ENCODE data around the gene TEDDM1.
"Not testable (repeated sequence)": the region's sequence is repeated elsewhere in the genome, so short reads cannot be mapped to it uniquely, and the experiment has no call there.

The TEDDM1 gene

DNA sequence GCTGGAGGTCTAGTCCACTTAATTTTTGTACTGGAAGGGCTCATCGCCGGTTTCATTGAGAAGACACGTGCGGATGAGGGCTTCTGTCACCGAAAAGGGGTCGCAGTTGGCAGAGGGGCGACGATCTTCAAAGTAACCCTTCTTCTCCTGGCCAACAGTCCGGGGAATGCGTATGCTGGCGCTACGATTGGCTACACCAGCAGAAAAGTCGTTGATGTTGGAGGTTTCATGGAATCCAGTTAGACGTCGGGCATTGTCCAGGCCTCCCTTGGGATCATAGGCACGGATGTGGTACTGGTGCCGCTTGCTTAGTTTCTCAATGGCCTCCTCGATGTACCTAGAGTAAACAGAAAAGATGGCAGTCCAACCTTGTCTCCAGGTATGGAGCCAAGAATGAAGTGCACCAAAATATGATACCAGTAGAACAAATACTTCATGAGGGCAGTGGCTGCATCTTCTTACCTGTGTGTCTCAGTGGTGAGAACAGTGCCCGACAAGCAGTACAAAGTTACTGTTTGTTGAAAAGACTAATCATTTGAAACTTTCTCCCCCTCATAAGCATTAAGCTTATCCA is 16.0 kb downstream of the TEDDM1 start:
- no peak for DNase-seq (ENCODE audit: insufficient read length, low spot score)
- TF ChIP-seq TAF1 (IDR thresholded peaks at IDR 0.05; ENCODE audit: low read depth, low read length) = no peak
- TF ChIP-seq POU2F2 (IDR thresholded peaks at IDR 0.05; ENCODE audit: low read depth, low read length) = no peak
- no peak for TF ChIP-seq POLR2AphosphoS5 (IDR thresholded peaks at IDR 0.05; ENCODE audit: low read depth, low read length)
- no peak for TF ChIP-seq POLR2A (IDR thresholded peaks at IDR 0.05; ENCODE audit: low read depth, low read length)
- no peak for TF ChIP-seq SPI1 (IDR thresholded peaks at IDR 0.05; ENCODE audit: low read depth, low read length)
- TF ChIP-seq PAX5 (IDR thresholded peaks at IDR 0.05; ENCODE audit: insufficient read depth, low read length, severe bottlenecking) = no peak
- FAIRE-seq = no peak

GRCh38 chr1:182383934-182384333 is 16.5 kb downstream of the TEDDM1 start:
- TF ChIP-seq POLR2AphosphoS5 (IDR thresholded peaks at IDR 0.05; ENCODE audit: low read depth, low read length) = no peak
- DNase-seq (ENCODE audit: insufficient read length, low spot score) (no peak), FAIRE-seq (no peak)

GRCh38 chr1:182383037-182383661 is 17.3 kb downstream of the TEDDM1 start:
- TF ChIP-seq SPI1 (IDR thresholded peaks at IDR 0.05; ENCODE audit: low read depth, low read length) = no peak
- no peak for TF ChIP-seq POLR2A (IDR thresholded peaks at IDR 0.05; ENCODE audit: low read depth, low read length)
- no peak for TF ChIP-seq PAX5 (IDR thresholded peaks at IDR 0.05; ENCODE audit: insufficient read depth, low read length, severe bottlenecking)
- TF ChIP-seq POLR2AphosphoS5 (IDR thresholded peaks at IDR 0.05; ENCODE audit: low read depth, low read length) = no peak
- no peak for TF ChIP-seq TAF1 (IDR thresholded peaks at IDR 0.05; ENCODE audit: low read depth, low read length)
- no peak for TF ChIP-seq POU2F2 (IDR thresholded peaks at IDR 0.05; ENCODE audit: low read depth, low read length)
- DNase-seq (ENCODE audit: insufficient read length, low spot score) (no peak), FAIRE-seq (no peak)

DNA sequence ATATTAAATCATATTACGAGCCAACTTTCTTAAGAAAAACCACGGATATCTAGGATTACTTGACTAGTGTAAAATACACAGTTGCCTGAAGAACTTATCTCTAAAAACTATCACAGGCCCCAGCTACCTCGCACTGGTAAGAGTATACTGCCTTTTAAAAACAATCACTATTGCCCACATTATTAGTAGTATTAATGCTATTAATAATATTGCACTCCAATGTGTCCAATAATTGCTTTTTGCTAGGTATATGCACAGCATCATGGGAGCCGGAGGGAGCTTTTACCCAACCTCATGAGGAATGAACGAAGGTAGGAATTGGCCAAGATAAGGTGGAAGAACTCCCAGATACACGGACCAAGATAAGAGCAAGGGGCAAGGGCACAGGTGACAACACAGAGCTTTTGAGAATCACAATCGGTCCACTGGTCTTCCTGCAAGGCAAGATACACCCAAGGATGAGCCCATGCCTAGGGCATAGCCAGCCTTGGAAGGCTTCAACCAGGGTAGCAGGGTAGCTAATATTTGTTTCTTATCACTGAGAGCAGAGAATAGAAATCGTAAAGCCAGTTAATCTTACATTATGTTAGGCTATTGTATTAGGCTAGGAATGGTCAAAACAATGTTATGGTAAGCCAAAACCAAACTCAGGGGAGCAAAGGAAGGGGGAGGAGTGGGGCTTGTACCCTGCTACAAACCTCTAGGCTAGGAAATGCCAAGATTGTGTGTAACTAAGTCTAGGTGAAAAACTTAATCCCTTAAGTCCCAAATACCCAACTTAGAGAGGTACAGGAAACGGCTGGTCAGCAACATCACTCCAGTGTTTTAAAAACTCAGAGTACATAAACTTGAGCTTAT is 18.3 kb downstream of the TEDDM1 start:
- DNase-seq (ENCODE audit: insufficient read length, low spot score) = no peak
- FAIRE-seq = no peak
- no peak for TF ChIP-seq POLR2AphosphoS5 (IDR thresholded peaks at IDR 0.05; ENCODE audit: low read depth, low read length)
- TF ChIP-seq SPI1 (IDR thresholded peaks at IDR 0.05; ENCODE audit: low read depth, low read length) = no peak
- no peak for TF ChIP-seq PAX5 (IDR thresholded peaks at IDR 0.05; ENCODE audit: insufficient read depth, low read length, severe bottlenecking)
- TF ChIP-seq POU2F2 (IDR thresholded peaks at IDR 0.05; ENCODE audit: low read depth, low read length) = no peak
- no peak for TF ChIP-seq TAF1 (IDR thresholded peaks at IDR 0.05; ENCODE audit: low read depth, low read length)
- TF ChIP-seq POLR2A (IDR thresholded peaks at IDR 0.05; ENCODE audit: low read depth, low read length) = no peak

DNA sequence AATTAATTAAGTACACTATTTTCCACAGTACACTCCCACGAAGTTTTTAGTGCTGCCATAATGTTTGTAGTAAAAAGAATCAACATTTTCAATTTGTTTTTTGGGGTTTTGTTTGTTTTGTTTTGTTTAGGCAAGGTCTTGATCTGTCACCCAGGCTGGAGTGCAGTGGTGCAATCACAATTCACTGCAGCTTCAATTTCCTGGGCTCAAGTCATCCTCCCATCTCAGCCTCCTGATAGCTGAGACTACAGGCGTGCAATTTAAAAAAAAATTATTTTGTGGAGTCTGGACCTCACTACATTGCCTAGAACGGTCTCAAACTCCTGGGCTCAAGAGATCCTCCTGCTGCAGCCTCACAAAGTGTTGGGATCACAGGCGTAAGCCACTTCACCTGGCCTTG is 20.3 kb downstream of the TEDDM1 start:
- TF ChIP-seq POLR2AphosphoS5 (IDR thresholded peaks at IDR 0.05; ENCODE audit: low read depth, low read length) (no peak), SPI1 (IDR thresholded peaks at IDR 0.05; ENCODE audit: low read depth, low read length) (no peak), POLR2A (IDR thresholded peaks at IDR 0.05; ENCODE audit: low read depth, low read length) (no peak), POU2F2 (IDR thresholded peaks at IDR 0.05; ENCODE audit: low read depth, low read length) (no peak), TAF1 (IDR thresholded peaks at IDR 0.05; ENCODE audit: low read depth, low read length) (no peak), PAX5 (IDR thresholded peaks at IDR 0.05; ENCODE audit: insufficient read depth, low read length, severe bottlenecking) (no peak)
- no peak for DNase-seq (ENCODE audit: insufficient read length, low spot score)
- FAIRE-seq = no peak

DNA sequence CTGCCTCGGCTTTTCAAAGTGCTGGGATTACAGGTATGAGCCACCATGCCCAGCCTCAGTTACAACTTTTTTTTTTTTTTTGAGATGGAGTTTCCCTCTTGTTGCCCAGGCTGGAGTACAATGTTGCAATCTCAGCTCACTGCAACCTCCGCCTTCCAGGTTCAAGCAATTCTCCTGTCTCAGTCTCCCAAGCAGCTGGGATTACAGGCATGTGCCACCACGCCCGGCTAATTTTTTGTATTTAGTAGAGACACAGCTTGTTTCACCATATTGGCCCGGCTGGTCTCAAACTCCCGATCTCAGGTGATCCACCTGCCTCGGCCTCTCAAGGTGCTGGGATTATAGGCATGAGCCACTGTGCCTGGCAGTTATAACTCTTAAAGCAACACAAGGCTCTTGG is 20.7 kb downstream of the TEDDM1 start:
- DNase-seq (ENCODE audit: insufficient read length, low spot score); FAIRE-seq: not testable (repeated sequence)

- DNase-seq (ENCODE audit: insufficient read length, low spot score) = no peak
- no peak for FAIRE-seq
- TF ChIP-seq POU2F2 (IDR thresholded peaks at IDR 0.05; ENCODE audit: low read depth, low read length) (no peak), PAX5 (IDR thresholded peaks at IDR 0.05; ENCODE audit: insufficient read depth, low read length, severe bottlenecking) (no peak), SPI1 (IDR thresholded peaks at IDR 0.05; ENCODE audit: low read depth, low read length) (no peak)
These were observed 23.4 kb downstream of the TEDDM1 start for GRCh38 chr1:182376936-182377574.

- FAIRE-seq = no peak
- no peak for DNase-seq (ENCODE audit: insufficient read length, low spot score)
- no peak for TF ChIP-seq POLR2AphosphoS5 (IDR thresholded peaks at IDR 0.05; ENCODE audit: low read depth, low read length)
- TF ChIP-seq POU2F2 (IDR thresholded peaks at IDR 0.05; ENCODE audit: low read depth, low read length) = no peak
- no peak for TF ChIP-seq TAF1 (IDR thresholded peaks at IDR 0.05; ENCODE audit: low read depth, low read length)
- no peak for TF ChIP-seq POLR2A (IDR thresholded peaks at IDR 0.05; ENCODE audit: low read depth, low read length)
- no peak for TF ChIP-seq PAX5 (IDR thresholded peaks at IDR 0.05; ENCODE audit: insufficient read depth, low read length, severe bottlenecking)
- TF ChIP-seq SPI1 (IDR thresholded peaks at IDR 0.05; ENCODE audit: low read depth, low read length) = no peak
These were observed 26.2 kb downstream of the TEDDM1 start for GRCh38 chr1:182374101-182374834.

DNA sequence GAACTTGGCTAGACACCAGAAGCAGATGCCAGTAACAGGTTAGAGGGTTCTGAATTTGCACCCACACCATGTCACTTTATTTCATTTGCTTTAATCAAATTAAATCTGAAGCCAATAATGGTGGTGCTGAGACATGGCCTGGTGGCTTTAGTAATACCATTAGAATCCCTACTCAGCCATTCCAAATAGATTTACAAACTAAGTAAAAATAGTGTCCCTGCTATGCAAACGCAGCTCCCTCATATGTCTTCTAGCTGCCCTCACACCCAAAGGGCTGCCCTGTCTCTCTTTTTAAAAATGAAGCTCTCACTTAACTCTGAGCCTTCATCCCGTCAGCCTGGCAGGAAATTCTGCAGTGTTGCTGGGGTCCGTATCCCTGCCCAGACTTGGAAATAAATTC is 29.9 kb downstream of the TEDDM1 start:
- FAIRE-seq = no peak
- no peak for TF ChIP-seq PAX5 (IDR thresholded peaks at IDR 0.05; ENCODE audit: insufficient read depth, low read length, severe bottlenecking)
- TF ChIP-seq POU2F2 (IDR thresholded peaks at IDR 0.05; ENCODE audit: low read depth, low read length) = no peak
- TF ChIP-seq SPI1 (IDR thresholded peaks at IDR 0.05; ENCODE audit: low read depth, low read length) = no peak
- no peak for TF ChIP-seq POLR2AphosphoS5 (IDR thresholded peaks at IDR 0.05; ENCODE audit: low read depth, low read length)
- no peak for TF ChIP-seq TAF1 (IDR thresholded peaks at IDR 0.05; ENCODE audit: low read depth, low read length)
- TF ChIP-seq POLR2A (IDR thresholded peaks at IDR 0.05; ENCODE audit: low read depth, low read length) = no peak
- no peak for DNase-seq (ENCODE audit: insufficient read length, low spot score)
